Gastrocnemius medialis (tissue), 4 donors: ENCODE measurements around the gene B4GALT3.

Experiments
- CTCF ChIP-seq, 5 experiments: fragments of 450-650 bp in 3 of 5; fragments of 200-600 bp in 2 of 5; sonication (generic) in 2 of 5; IDR thresholded peaks in 4 of 5; conservative IDR thresholded peaks in 1 of 5; 1 replicate in 4 of 5; 2 replicates in 1 of 5; pipeline ENCODE4 v1.5.1; 2016 to 2019; ENCODE audit warnings: antibody characterized with exemption in 5 of 5, mild to moderate bottlenecking in 3 of 5, moderate library complexity in 3 of 5
- POLR2A ChIP-seq, 2 donors: fragments of 450-650 bp; IDR thresholded peaks; one replicate each; pipeline ENCODE4 v1.6.1; 2017; ENCODE audit warnings: antibody characterized with exemption in 2 of 2, mild to moderate bottlenecking in 2 of 2, moderate library complexity in 2 of 2

DNA sequence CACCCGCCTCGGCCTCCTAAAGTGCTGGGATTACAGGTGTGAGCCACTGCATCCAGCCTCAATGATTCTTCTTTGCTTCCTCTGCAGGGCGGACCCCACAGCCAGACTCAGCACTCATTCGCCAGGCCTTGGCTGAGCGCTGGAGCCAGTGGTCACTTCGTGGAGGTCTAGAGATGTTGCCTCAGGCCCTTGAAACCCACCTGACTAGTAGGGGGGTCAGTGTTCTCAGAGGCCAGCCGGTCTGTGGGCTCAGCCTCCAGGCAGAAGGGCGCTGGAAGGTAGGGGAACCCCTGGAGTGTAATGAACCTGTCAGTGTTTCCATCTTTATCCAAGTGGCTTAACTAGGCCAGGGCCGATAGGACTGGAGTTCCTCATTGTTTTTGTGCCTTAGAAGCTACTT lies 8.4 kb downstream of the B4GALT3 start:
- TF ChIP-seq CTCF (IDR thresholded peaks at IDR 0.05 in 4 of 5, conservative IDR thresholded peaks at IDR 0.05 in 1 of 5) (no peak), POLR2A (IDR thresholded peaks at IDR 0.05) (no peak)
